VCaP (cell line): ENCODE results near the gene SNAI3.

ENCODE experiments used
- H3K27ac ChIP-seq: fragments of 450-650 bp; 2 replicates; pipeline ENCODE4 v1.5.1; 2017
- CTCF ChIP-seq: fragments of 450-650 bp; conservative IDR thresholded peaks from 2 replicates; pipeline ENCODE4 v1.5.1; 2017; ENCODE audit warnings: mild to moderate bottlenecking, moderate library complexity

SNAI3 gene

GRCh38 chr16:88630941-88631340 is 55.4 kb downstream of the SNAI3 start:
- H3K27ac ChIP-seq, result no peak overlapping the region
- TF ChIP-seq CTCF, result no peak

GRCh38 chr16:88630433-88630832 is 55.9 kb downstream of the SNAI3 start:
- TF ChIP-seq CTCF, result no peak
- no peak overlapping the region for H3K27ac ChIP-seq

GRCh38 chr16:88629835-88630234 is 56.5 kb downstream of the SNAI3 start:
- TF ChIP-seq CTCF, result no peak
- no peak overlapping the region for H3K27ac ChIP-seq

GRCh38 chr16:88628512-88628974 is 57.8 kb downstream of the SNAI3 start:
- peak; percentile 25; the same call in 1 of the 2 replicates for TF ChIP-seq CTCF
- no peak overlapping the region for H3K27ac ChIP-seq
